Brain microvascular endothelial cell (primary cell): Measurements from ENCODE around the gene CTBP1.

ENCODE experiments used
- DNase-seq: peaks from one replicate; pipeline ENCODE4 v3.0.0-alpha.2; 2020
- H3K27ac ChIP-seq: fragments of 250-450 bp; sonication (Bioruptor Pico); 2 replicates; pipeline ENCODE4 v1.5.1; 2020; ENCODE audit warnings: mild to moderate bottlenecking, moderate library complexity
- H3K27me3 ChIP-seq: fragments of 250-450 bp; sonication (Bioruptor Pico); replicated peaks from 2 replicates; pipeline ENCODE4 v1.5.1; 2020; ENCODE audit warnings: mild to moderate bottlenecking
- H3K36me3 ChIP-seq: fragments of 250-450 bp; sonication (Bioruptor Pico); replicated peaks from 2 replicates; pipeline ENCODE4 v1.5.1; 2020; ENCODE audit warnings: mild to moderate bottlenecking
- H3K4me3 ChIP-seq: 2 replicates; pipeline ENCODE4 v1.5.1; 2011; ENCODE audit warnings: low read depth, mild to moderate bottlenecking, control low read depth, low read length, moderate library complexity
- in situ Hi-C: cut with HindIII; loops from 2 replicates; pipeline ENCODE4 v1.10.0; 2017; ENCODE audit warnings: low sequenced_read_pairs, low pct_ligation_motif_present
- TF ChIP-seq, protein P1 (sequence below): IDR thresholded peaks from 2 replicates; pipeline ENCODE4 v1.5.1; 2011; ENCODE audit warnings: low read depth, mild to moderate bottlenecking, moderate library complexity, low read length, control low read depth, inconsistent platforms; ENCODE audit errors: missing control alignments

The CTBP1 gene

DNA sequence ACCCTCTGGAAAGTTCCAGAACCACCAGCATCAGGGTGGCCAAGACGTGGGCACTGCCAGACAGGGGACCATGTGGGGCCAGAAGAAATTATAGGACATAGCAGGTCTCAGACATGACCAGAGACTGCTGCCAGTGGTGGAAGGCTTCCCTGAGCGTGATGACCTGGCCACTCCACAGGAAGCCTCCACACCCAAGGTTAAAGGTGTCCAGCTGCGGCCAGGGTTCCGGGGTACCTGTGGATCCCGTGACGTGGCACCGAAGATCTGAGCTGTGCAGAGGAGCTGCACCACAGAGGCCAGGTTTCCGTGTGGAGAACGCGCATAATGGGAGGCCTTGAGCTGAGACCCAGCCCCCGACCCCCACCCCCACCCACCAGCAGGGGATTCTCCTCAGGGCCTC, 16.4 kb upstream of the CTBP1 start:
- Histone ChIP-seq H3K4me3 (no peak overlapping the region), H3K27ac (no peak overlapping the region), H3K27me3 (no peaks in the 10 kb centered on the region), H3K36me3 (no peaks in the 10 kb centered on the region)
- in situ Hi-C loops: no loop called here
- DNase-seq: no peak
- TF ChIP-seq, protein P1, sequence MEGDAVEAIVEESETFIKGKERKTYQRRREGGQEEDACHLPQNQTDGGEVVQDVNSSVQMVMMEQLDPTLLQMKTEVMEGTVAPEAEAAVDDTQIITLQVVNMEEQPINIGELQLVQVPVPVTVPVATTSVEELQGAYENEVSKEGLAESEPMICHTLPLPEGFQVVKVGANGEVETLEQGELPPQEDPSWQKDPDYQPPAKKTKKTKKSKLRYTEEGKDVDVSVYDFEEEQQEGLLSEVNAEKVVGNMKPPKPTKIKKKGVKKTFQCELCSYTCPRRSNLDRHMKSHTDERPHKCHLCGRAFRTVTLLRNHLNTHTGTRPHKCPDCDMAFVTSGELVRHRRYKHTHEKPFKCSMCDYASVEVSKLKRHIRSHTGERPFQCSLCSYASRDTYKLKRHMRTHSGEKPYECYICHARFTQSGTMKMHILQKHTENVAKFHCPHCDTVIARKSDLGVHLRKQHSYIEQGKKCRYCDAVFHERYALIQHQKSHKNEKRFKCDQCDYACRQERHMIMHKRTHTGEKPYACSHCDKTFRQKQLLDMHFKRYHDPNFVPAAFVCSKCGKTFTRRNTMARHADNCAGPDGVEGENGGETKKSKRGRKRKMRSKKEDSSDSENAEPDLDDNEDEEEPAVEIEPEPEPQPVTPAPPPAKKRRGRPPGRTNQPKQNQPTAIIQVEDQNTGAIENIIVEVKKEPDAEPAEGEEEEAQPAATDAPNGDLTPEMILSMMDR: no peak

DNA sequence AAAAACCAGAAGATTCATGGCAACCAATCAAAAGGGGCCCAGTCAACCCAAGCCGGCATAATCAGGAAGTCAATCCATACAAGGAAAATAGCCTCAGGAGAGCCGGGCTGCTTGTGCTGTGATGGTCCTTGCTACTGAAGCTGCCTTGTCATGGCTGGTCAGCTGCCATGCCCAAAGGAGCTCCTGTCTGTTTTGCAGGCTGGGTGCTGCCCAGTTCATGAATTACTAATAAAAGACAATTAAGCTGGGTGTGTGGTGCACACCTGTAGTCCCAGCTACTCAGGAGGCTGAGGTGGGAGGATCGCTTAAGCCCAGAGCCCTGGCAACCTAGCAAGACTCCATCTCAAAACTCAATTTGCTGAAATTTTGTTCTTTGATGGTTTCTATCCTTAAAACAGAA, 16.0 kb upstream of the CTBP1 start:
- in situ Hi-C loops: no loop called here
- H3K36me3 ChIP-seq: no peaks in the 10 kb centered on the region
- no peak overlapping the region for H3K27ac ChIP-seq
- TF ChIP-seq, protein P1: no peak
- no peak for DNase-seq
- H3K4me3 ChIP-seq: no peak overlapping the region
- H3K27me3 ChIP-seq: no peaks in the 10 kb centered on the region

DNA sequence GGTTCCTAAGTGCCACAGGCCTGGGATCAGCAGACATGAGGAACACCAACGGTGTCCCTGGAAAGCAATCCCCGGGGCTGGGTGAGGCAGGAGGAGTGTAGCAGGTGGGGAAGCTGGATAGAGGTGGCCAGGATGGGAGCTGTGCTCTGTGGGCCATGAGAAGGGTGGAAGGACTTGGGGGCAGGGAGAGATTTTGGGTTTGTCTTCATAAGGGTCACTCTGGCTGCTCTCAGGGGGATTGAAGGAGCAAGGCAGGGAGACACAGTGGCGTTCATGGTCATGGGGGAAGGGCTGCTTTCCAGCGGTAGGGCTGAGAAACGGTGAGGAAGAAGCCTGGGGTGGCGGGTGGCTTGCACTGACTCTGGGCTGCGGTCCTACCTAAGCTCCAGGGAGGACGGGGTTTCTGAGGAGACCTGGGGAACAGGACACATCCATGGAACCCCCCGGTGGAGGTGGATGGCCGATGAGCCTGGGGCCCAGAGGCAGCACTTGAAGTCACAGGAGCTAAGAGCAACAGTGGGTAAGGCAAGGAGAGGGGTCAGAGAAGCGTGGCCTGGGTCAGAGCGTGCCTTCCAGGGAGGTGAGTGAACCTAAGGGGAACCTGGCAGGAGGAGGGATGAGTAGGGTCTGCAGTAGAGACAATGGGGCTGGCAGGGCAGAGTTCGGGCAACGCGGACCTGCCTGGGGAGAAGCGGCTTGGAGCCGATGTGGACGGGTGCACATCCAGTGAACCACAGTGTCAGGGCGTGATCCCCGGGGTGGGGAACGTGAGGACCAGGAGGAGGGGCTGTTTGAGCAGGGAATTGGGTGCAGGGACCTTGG, 12.4 kb upstream of the CTBP1 start:
- H3K36me3 ChIP-seq: no peaks in the 10 kb centered on the region
- in situ Hi-C loops: no loop called here
- no peak overlapping the region for H3K27ac ChIP-seq
- no peak for DNase-seq
- no peak overlapping the region for H3K4me3 ChIP-seq
- H3K27me3 ChIP-seq: no peaks in the 10 kb centered on the region
- TF ChIP-seq, protein P1: no peak

DNA sequence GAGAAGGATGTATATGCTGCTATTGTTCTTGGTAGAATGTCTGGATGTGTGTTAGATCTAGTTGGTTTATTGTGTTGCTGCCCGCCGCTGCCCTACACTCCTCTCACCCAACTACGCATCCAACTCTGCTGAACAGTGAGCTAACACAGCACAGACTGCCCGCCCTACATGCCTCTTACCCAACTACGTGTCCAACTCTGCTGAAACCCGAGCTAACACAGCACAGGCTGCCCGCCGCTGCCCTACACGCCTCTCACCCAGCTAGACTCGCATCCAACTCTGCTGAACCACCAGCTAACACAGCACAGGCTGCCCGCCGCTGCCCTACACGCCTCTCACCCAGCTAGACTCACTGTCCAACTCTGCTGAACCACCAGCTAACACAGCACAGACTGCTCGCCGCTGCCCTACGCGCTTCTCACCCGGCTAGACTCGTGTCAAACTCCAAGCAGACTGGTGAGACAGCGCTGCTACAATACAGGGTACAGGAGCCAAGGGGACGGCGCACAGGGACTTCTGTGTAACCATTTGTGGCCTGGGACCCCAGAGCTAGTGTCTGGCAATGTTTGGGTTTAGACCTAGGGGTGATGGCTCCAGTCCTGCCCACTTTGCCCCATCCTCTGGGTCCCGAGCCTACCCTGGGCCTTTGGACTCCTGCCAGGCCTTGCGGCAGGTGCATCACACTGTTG, 11.6 kb upstream of the CTBP1 start:
- Histone ChIP-seq H3K36me3 (no peaks in the 10 kb centered on the region), H3K27me3 (no peaks in the 10 kb centered on the region), H3K27ac (no peak overlapping the region), H3K4me3 (no peak overlapping the region)
- no peak for DNase-seq
- in situ Hi-C loops: no loop called here
- TF ChIP-seq, protein P1: no peak

DNA sequence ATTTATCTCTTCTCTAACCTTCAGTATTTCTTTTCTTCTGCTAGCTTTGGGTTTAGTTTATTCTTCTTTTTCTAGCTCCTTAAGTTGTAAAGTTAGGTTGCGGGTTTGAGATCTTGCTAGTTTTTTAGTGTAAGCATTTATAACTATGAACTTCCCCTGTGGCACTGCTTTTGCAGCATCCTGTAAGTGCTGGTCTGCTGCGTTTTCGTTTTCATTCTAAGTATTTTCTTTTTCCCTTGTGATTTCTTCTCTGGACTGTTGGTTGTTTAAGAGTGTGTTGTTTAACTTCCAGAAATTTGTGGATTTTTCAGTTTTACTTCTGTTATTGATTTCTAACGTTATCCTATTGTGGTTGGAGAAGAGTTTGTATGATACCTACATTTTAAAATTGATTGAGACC, 11.0 kb upstream of the CTBP1 start:
- in situ Hi-C loops: no loop called here
- Histone ChIP-seq H3K36me3 (no peaks in the 10 kb centered on the region), H3K4me3 (no peak overlapping the region), H3K27me3 (no peaks in the 10 kb centered on the region), H3K27ac (no peak overlapping the region)
- TF ChIP-seq, protein P1: no peak
- no peak for DNase-seq
